HL-60 (cell line): ENCODE results near the gene SNRNP40.

Experiments used
- GABPA ChIP-seq: IDR thresholded peaks from 2 replicates; pipeline ENCODE4 v1.6.1; 2012; ENCODE audit warnings: low read depth
- POLR2AphosphoS5 ChIP-seq: IDR thresholded peaks from 2 replicates; pipeline ENCODE4 v1.6.1; 2012; ENCODE audit warnings: low read depth
- SPI1 ChIP-seq: IDR thresholded peaks from 2 replicates; pipeline ENCODE4 v1.6.1; 2012; ENCODE audit warnings: low read depth, mild to moderate bottlenecking, borderline replicate concordance
- TF ChIP-seq, protein P1 (sequence below): IDR thresholded peaks from one replicate; pipeline ENCODE4 v1.5.1; 2011; ENCODE audit warnings: low read length, control low read depth, inconsistent platforms; ENCODE audit not compliant: insufficient read depth
- TF ChIP-seq, protein P2 (sequence below): IDR thresholded peaks from 2 replicates; pipeline ENCODE4 v1.6.1; 2012; ENCODE audit warnings: low read depth; ENCODE audit not compliant: insufficient replicate concordance

DNA sequence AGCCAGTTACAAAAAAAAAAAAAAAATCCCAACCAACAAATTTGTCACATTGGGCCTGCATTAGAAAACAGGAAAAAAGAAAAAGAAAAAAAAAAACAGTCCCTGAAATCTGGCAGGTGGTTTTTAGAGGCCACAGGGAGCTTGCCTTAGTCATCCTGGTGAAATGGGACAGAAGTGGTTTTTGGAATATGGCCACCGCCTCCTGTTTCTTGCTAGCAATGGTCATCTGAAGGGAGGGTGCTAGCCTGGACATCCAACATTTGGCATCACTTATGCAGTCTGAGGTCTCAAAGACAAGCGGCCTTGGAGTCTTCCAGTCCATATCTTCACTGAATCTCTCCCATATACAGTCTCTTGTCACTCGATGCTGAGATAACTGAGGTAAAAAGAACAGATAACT, 36.8 kb downstream of the SNRNP40 start:
- TF ChIP-seq POLR2AphosphoS5 (no peak), GABPA (no peak), SPI1 (no peak)
- TF ChIP-seq, protein P1, sequence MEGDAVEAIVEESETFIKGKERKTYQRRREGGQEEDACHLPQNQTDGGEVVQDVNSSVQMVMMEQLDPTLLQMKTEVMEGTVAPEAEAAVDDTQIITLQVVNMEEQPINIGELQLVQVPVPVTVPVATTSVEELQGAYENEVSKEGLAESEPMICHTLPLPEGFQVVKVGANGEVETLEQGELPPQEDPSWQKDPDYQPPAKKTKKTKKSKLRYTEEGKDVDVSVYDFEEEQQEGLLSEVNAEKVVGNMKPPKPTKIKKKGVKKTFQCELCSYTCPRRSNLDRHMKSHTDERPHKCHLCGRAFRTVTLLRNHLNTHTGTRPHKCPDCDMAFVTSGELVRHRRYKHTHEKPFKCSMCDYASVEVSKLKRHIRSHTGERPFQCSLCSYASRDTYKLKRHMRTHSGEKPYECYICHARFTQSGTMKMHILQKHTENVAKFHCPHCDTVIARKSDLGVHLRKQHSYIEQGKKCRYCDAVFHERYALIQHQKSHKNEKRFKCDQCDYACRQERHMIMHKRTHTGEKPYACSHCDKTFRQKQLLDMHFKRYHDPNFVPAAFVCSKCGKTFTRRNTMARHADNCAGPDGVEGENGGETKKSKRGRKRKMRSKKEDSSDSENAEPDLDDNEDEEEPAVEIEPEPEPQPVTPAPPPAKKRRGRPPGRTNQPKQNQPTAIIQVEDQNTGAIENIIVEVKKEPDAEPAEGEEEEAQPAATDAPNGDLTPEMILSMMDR = no peak
- TF ChIP-seq, protein P2, sequence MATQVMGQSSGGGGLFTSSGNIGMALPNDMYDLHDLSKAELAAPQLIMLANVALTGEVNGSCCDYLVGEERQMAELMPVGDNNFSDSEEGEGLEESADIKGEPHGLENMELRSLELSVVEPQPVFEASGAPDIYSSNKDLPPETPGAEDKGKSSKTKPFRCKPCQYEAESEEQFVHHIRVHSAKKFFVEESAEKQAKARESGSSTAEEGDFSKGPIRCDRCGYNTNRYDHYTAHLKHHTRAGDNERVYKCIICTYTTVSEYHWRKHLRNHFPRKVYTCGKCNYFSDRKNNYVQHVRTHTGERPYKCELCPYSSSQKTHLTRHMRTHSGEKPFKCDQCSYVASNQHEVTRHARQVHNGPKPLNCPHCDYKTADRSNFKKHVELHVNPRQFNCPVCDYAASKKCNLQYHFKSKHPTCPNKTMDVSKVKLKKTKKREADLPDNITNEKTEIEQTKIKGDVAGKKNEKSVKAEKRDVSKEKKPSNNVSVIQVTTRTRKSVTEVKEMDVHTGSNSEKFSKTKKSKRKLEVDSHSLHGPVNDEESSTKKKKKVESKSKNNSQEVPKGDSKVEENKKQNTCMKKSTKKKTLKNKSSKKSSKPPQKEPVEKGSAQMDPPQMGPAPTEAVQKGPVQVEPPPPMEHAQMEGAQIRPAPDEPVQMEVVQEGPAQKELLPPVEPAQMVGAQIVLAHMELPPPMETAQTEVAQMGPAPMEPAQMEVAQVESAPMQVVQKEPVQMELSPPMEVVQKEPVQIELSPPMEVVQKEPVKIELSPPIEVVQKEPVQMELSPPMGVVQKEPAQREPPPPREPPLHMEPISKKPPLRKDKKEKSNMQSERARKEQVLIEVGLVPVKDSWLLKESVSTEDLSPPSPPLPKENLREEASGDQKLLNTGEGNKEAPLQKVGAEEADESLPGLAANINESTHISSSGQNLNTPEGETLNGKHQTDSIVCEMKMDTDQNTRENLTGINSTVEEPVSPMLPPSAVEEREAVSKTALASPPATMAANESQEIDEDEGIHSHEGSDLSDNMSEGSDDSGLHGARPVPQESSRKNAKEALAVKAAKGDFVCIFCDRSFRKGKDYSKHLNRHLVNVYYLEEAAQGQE = no peak
